HEK293 (cell line): ENCODE data around the gene CFAP90.

Experiments used
- CTCF ChIA-PET: fragments of 350-600 bp; formaldehyde crosslinking; extraction: SDS; loops from one replicate; lab custom pipeline; 2021; ENCODE audit warnings: antibody characterized with exemption; lab: Yijun Ruan, JAX
- POLR2A ChIA-PET: fragments of 300-600 bp; formaldehyde crosslinking; extraction: SDS; loops from one replicate; lab custom pipeline; 2020; ENCODE audit warnings: antibody characterized with exemption, inconsistent platforms; lab: Yijun Ruan, JAX
- H3K27ac ChIP-seq: fragments of 200-500 bp; sonication (Bioruptor generic); 2 replicates; pipeline ENCODE4 v1.5.1; 2014; ENCODE audit warnings: low read depth, low read length, control low read depth, inconsistent platforms; ENCODE audit errors: extremely low read depth
- H3K36me3 ChIP-seq, 2 experiments: fragments of 200-500 bp in 1 of 2; sonication (Bioruptor generic) in 1 of 2; 1 replicate in 1 of 2; 2 replicates in 1 of 2; pipeline ENCODE4 v1.5.1; 2014 to 2017; ENCODE audit warnings: inconsistent platforms in 2 of 2, low read length in 2 of 2; ENCODE audit not compliant: control insufficient read depth in 2 of 2, insufficient read depth in 1 of 2
- H3K4me1 ChIP-seq: fragments of 200-500 bp; sonication (Bioruptor generic); 2 replicates; pipeline ENCODE4 v1.5.1; 2014; ENCODE audit warnings: mild to moderate bottlenecking, low read length, inconsistent platforms; ENCODE audit not compliant: control insufficient read depth, insufficient read depth
- H3K4me3 ChIP-seq: 2 replicates; pipeline ENCODE4 v1.5.1; 2011; ENCODE audit warnings: low read depth, mild to moderate bottlenecking, control low read depth, low read length, moderate library complexity
- H3K9me3 ChIP-seq: fragments of 200-500 bp; sonication (Bioruptor generic); 2 replicates; pipeline ENCODE4 v1.5.1; 2014; ENCODE audit warnings: low read depth, low read length, inconsistent platforms; ENCODE audit not compliant: control insufficient read depth, insufficient read depth
- GFI1B ChIP-seq: fragments of 450-650 bp; formaldehyde crosslinking; IDR thresholded peaks from 2 replicates; pipeline ENCODE4 v1.5.1; 2016; ENCODE audit warnings: missing biosample characterization, missing genetic modification characterization
- GLI2 ChIP-seq: fragments of 450-650 bp; formaldehyde crosslinking; IDR thresholded peaks from 2 replicates; pipeline ENCODE4; 2017; ENCODE audit warnings: missing biosample characterization, missing genetic modification characterization, low read depth, borderline replicate concordance
- KLF9 ChIP-seq: fragments of 450-650 bp; formaldehyde crosslinking; IDR thresholded peaks from 2 replicates; pipeline ENCODE4 v1.5.1; 2016; ENCODE audit warnings: missing biosample characterization, missing genetic modification characterization, low read depth
- RBAK ChIP-seq: fragments of 450-650 bp; formaldehyde crosslinking; IDR thresholded peaks from 2 replicates; pipeline ENCODE4 v1.5.1; 2016; ENCODE audit warnings: missing biosample characterization, missing genetic modification characterization
- SCRT2 ChIP-seq: fragments of 450-650 bp; formaldehyde crosslinking; IDR thresholded peaks from 2 replicates; pipeline ENCODE4 v1.5.1; 2016; ENCODE audit warnings: missing biosample characterization, missing genetic modification characterization
- WT1 ChIP-seq: fragments of 450-650 bp; formaldehyde crosslinking; IDR thresholded peaks from 2 replicates; pipeline ENCODE4 v1.5.1; 2016; ENCODE audit warnings: missing biosample characterization, missing genetic modification characterization
- ZFP37 ChIP-seq: fragments of 450-650 bp; formaldehyde crosslinking; IDR thresholded peaks from 2 replicates; pipeline ENCODE4 v1.5.1; 2016; ENCODE audit warnings: missing biosample characterization, missing genetic modification characterization
- ZIC2 ChIP-seq: fragments of 450-650 bp; formaldehyde crosslinking; IDR thresholded peaks from 2 replicates; pipeline ENCODE4 v1.5.1; 2016; ENCODE audit warnings: missing biosample characterization, missing genetic modification characterization
- ZNF112 ChIP-seq: fragments of 450-650 bp; formaldehyde crosslinking; IDR thresholded peaks from 2 replicates; pipeline ENCODE4 v1.5.0; 2017; ENCODE audit warnings: missing biosample characterization, missing genetic modification characterization
- ZNF114 ChIP-seq: fragments of 450-650 bp; formaldehyde crosslinking; IDR thresholded peaks from 2 replicates; pipeline ENCODE4 v1.5.0; 2017; ENCODE audit warnings: missing biosample characterization, missing genetic modification characterization
- ZNF138 ChIP-seq: fragments of 450-650 bp; formaldehyde crosslinking; IDR thresholded peaks from 2 replicates; pipeline ENCODE4 v1.5.1; 2016; ENCODE audit warnings: missing biosample characterization, missing genetic modification characterization, borderline replicate concordance
- ZNF157 ChIP-seq: fragments of 450-650 bp; formaldehyde crosslinking; IDR thresholded peaks from 2 replicates; pipeline ENCODE4 v1.5.1; 2016; ENCODE audit warnings: missing biosample characterization, missing genetic modification characterization
- ZNF18 ChIP-seq: fragments of 450-650 bp; formaldehyde crosslinking; IDR thresholded peaks from 2 replicates; pipeline ENCODE4 v1.5.1; 2016; ENCODE audit warnings: missing biosample characterization, missing genetic modification characterization
- ZNF23 ChIP-seq: fragments of 450-650 bp; formaldehyde crosslinking; IDR thresholded peaks from 2 replicates; pipeline ENCODE4 v1.5.1; 2016; ENCODE audit warnings: missing biosample characterization, missing genetic modification characterization, borderline replicate concordance
- ZNF239 ChIP-seq: fragments of 450-650 bp; formaldehyde crosslinking; IDR thresholded peaks from 2 replicates; pipeline ENCODE4 v1.5.1; 2016; ENCODE audit warnings: missing biosample characterization, missing genetic modification characterization
- ZNF24 ChIP-seq: fragments of 450-650 bp; formaldehyde crosslinking; IDR thresholded peaks from 2 replicates; pipeline ENCODE4 v1.5.1; 2016; ENCODE audit warnings: missing biosample characterization, missing genetic modification characterization
- ZNF324 ChIP-seq: fragments of 450-650 bp; formaldehyde crosslinking; IDR thresholded peaks from 2 replicates; pipeline ENCODE4 v1.5.1; 2016; ENCODE audit warnings: missing biosample characterization, missing genetic modification characterization
- ZNF416 ChIP-seq: fragments of 450-650 bp; formaldehyde crosslinking; IDR thresholded peaks from 2 replicates; pipeline ENCODE4 v1.5.1; 2016; ENCODE audit warnings: missing biosample characterization, missing genetic modification characterization
- ZNF423 ChIP-seq: fragments of 450-650 bp; formaldehyde crosslinking; IDR thresholded peaks from 2 replicates; pipeline ENCODE4 v1.5.1; 2016; ENCODE audit warnings: missing biosample characterization, missing genetic modification characterization
- ZNF544 ChIP-seq: fragments of 450-650 bp; formaldehyde crosslinking; IDR thresholded peaks from 2 replicates; pipeline ENCODE4 v1.5.0; 2017; ENCODE audit warnings: missing biosample characterization, missing genetic modification characterization
- ZNF561 ChIP-seq: fragments of 450-650 bp; IDR thresholded peaks from 2 replicates; pipeline ENCODE4 v1.5.1; 2018; ENCODE audit warnings: missing biosample characterization, missing genetic modification characterization, borderline replicate concordance
- ZNF585B ChIP-seq: fragments of 450-650 bp; formaldehyde crosslinking; IDR thresholded peaks from 2 replicates; pipeline ENCODE4 v1.5.1; 2016; ENCODE audit warnings: missing biosample characterization, missing genetic modification characterization
- ZNF610 ChIP-seq: fragments of 450-650 bp; formaldehyde crosslinking; IDR thresholded peaks from 2 replicates; pipeline ENCODE4 v1.5.1; 2016; ENCODE audit warnings: missing biosample characterization, missing genetic modification characterization, borderline replicate concordance
- ZNF624 ChIP-seq: fragments of 450-650 bp; formaldehyde crosslinking; IDR thresholded peaks from 2 replicates; pipeline ENCODE4 v1.5.1; 2017; ENCODE audit warnings: missing biosample characterization, missing genetic modification characterization
- ZNF658 ChIP-seq: fragments of 450-650 bp; formaldehyde crosslinking; IDR thresholded peaks from 2 replicates; pipeline ENCODE4; 2016; ENCODE audit warnings: missing biosample characterization, missing genetic modification characterization
- ZNF768 ChIP-seq: fragments of 450-650 bp; formaldehyde crosslinking; IDR thresholded peaks from 2 replicates; pipeline ENCODE4 v1.5.1; 2018; ENCODE audit warnings: missing biosample characterization, mild to moderate bottlenecking, missing genetic modification characterization
- ZNF837 ChIP-seq: fragments of 450-650 bp; formaldehyde crosslinking; IDR thresholded peaks from 2 replicates; pipeline ENCODE4 v1.5.1; 2016; ENCODE audit warnings: missing biosample characterization, missing genetic modification characterization
- ZSCAN4 ChIP-seq: fragments of 450-650 bp; formaldehyde crosslinking; IDR thresholded peaks from 2 replicates; pipeline ENCODE4 v1.5.1; 2017; ENCODE audit warnings: missing biosample characterization, missing genetic modification characterization
- TF ChIP-seq, protein P1 (sequence below): fragments of 450-650 bp; IDR thresholded peaks from 2 replicates; pipeline ENCODE4 v1.5.1; 2018; ENCODE audit warnings: missing biosample characterization, missing genetic modification characterization

The CFAP90 gene

GRCh38 chr5:7813007-7813406 is 37.9 kb downstream of the CFAP90 start (continued):
- TF ChIP-seq ZNF114 (tag by site-specific recombination) (no peak), ZNF157 (no peak), ZNF324 (tag by site-specific recombination) (no peak), ZNF658 (tag by site-specific recombination) (no peak)

GRCh38 chr5:7811715-7812114 is 39.2 kb downstream of the CFAP90 start:
- ChIA-PET CTCF (interaction anchor here (1.0 kb wide), 1 partner anchor 56 kb away, joined by 5 read pairs; no protein-coding TSS in a partner anchor), POLR2A (no interaction called here)
- no peaks in the 10 kb centered on the region for H3K9me3 ChIP-seq
- H3K27ac ChIP-seq: no peak overlapping the region
- TF ChIP-seq ZNF24 (tag by site-specific recombination) (no peak), ZNF324 (tag by site-specific recombination) (no peak), ZNF23 (tag by site-specific recombination) (no peak), ZNF561 (tag by site-specific recombination) (no peak), ZNF239 (tag by site-specific recombination) (no peak), ZNF768 (tag by site-specific recombination) (no peak), ZNF18 (no peak), ZNF837 (tag by site-specific recombination) (no peak), ZNF585B (tag by site-specific recombination) (no peak), ZSCAN4 (tag by site-specific recombination) (no peak), GLI2 (tag by site-specific recombination) (no peak), WT1 (tag by site-specific recombination) (no peak), ZIC2 (no peak), ZNF138 (tag by site-specific recombination) (no peak), ZFP37 (tag by site-specific recombination) (no peak), GFI1B (tag by site-specific recombination) (no peak)
- H3K4me1 ChIP-seq: peaks cover 3% of the 10 kb centered on the region; the same call in 1 of the 2 replicates
- no peaks in the 10 kb centered on the region for H3K36me3 ChIP-seq
- no peak overlapping the region for H3K4me3 ChIP-seq

DNA sequence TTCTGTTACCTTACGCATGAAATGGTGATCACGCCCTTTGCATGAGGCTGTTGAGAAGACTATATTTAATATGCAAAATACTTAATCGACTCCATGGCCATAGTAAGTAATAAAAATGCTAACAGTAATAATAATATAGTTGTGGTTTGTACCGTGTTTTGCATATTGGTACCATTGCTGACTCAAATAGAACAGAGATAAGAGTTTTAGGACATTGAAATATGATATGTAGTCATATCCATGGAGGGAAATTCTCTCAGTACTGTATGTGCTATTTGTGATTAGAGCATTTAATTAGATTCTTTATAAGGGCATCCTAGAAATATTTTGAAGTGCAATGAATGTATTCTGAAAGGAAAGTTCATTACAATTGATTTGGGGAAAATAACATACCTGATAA is 41.9 kb downstream of the CFAP90 start:
- no peak for TF ChIP-seq ZNF544 (tag by site-specific recombination)
- TF ChIP-seq ZNF416: no peak
- TF ChIP-seq ZNF423: no peak
- no peak for TF ChIP-seq SCRT2 (tag by site-specific recombination)
- no peak for TF ChIP-seq ZNF610 (tag by site-specific recombination)
- TF ChIP-seq KLF9: no peak
- TF ChIP-seq ZNF624 (tag by site-specific recombination): no peak
- TF ChIP-seq, protein P1, sequence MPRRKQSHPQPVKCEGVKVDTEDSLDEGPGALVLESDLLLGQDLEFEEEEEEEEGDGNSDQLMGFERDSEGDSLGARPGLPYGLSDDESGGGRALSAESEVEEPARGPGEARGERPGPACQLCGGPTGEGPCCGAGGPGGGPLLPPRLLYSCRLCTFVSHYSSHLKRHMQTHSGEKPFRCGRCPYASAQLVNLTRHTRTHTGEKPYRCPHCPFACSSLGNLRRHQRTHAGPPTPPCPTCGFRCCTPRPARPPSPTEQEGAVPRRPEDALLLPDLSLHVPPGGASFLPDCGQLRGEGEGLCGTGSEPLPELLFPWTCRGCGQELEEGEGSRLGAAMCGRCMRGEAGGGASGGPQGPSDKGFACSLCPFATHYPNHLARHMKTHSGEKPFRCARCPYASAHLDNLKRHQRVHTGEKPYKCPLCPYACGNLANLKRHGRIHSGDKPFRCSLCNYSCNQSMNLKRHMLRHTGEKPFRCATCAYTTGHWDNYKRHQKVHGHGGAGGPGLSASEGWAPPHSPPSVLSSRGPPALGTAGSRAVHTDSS (tag by site-specific recombination): no peak
- no peak for TF ChIP-seq ZNF112
- no peak for TF ChIP-seq RBAK
- H3K4me1 ChIP-seq: no peaks in the 10 kb centered on the region
- no peak overlapping the region for H3K4me3 ChIP-seq
- CTCF ChIA-PET: interaction anchor here (1.2 kb wide), 1 partner anchor 49 kb away, joined by 7 read pairs; no protein-coding TSS in a partner anchor
- no peak overlapping the region for H3K27ac ChIP-seq
- H3K9me3 ChIP-seq: no peaks in the 10 kb centered on the region
- no peaks in the 10 kb centered on the region for H3K36me3 ChIP-seq
- POLR2A ChIA-PET: no interaction called here
